ENCODE data around the gene ABHD15. TPM values are rescaled to one million over a fixed set of nuclear protein-coding genes. Genes with fewer than 3 reads are reported as not detected.

ABHD15 gene
- total and polyA plus RNA-seq, 4 donors, result 2.3 to 4.3 (median 3.0) TPM

DNA sequence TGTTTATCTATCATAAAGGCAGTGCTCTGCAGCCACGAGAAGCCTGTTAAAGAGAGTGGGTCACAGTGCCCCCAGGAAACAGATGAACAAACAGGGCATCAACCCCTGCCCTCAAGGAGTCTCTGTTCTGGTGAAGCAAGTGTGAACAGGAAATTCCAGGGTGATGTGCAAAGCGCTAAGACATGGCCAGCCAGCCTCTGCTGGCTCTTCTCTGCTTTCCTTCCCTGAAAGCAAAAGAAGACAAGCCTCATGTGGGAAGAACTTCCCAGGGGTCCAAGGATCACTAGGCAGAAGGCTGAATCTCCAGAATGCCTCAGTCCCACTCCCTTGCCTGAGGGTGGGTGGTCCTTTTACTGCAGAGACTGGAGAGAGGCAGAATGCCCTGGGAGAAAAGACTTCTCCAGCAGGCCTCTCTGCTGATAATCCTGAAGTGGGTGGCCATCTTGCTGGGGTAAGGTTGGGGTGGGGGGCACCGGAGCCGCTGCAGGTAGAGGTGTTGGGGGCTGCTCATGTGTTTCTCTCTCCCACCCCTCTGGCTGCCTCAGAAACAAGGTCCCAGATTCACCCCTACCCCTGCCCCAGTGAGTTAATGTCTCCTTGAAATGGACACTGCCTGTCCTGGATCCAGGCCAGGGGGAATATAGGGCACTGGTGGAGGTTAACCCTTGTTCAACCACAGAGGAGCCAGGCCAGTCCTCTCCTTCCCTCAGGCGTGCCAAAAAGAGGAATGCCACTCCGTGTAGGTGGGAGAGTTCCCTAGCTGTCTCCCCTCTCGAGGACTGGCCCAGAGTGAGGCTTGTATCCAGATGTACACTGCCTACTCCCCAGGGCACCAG lies 28.5 kb upstream of the ABHD15 start:
- H3K4me1 ChIP-seq (ENCODE audit: control insufficient read depth, insufficient read depth, low read length), result peaks cover 71% of the 10 kb centered on the region
- peaks cover 6% of the 10 kb centered on the region for H3K36me3 ChIP-seq (ENCODE audit: control insufficient read depth, insufficient read depth, low read length)
- no peak for DNase-seq (ENCODE audit: low read depth in 4 of 6, low spot score in 6 of 6)
- no peaks in the 10 kb centered on the region for H3K27me3 ChIP-seq (ENCODE audit: control insufficient read depth, insufficient read depth, low read length)
- no peaks in the 10 kb centered on the region for H3K9me3 ChIP-seq (ENCODE audit: control insufficient read depth, insufficient read depth, low read length)
- 69% methylated on average over 3 of the region's 7 CpGs for WGBS (ENCODE audit: insufficient coverage)
- H3K4me3 ChIP-seq (ENCODE audit: low read depth, low read length), result no peak overlapping the region
- no peak overlapping the region for H3K27ac ChIP-seq (ENCODE audit: low read depth, low read length)

DNA sequence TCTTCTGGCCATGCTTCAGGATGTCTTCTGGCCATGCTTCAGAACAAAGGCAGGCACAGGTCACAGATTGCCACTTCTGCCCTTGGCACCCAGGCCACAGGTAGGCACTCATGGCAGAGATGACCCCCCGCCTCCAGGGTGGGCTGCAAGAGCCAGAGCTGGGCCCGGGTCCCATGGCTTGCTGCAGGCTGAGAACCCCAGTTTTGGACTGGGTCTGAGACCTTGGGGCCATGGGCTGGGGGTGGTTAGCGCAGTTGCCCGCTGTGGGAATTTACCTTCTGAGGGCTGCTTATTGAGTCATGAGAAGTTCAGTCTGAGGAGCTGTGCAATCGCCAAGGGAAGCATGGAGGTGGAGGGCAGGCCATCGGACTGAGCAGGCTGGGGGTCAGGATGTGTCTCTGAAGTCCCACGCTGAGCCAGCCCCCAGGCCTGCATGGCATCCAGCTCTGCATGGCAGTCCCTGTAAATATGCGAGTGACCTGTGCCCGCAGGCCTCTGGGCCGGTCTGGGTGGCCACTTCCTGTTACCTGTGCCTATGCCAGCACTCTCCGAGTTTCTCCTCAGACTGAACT lies 27.8 kb upstream of the ABHD15 start:
- Histone ChIP-seq H3K4me1 (ENCODE audit: control insufficient read depth, insufficient read depth, low read length) (peaks cover 78% of the 10 kb centered on the region), H3K9me3 (ENCODE audit: control insufficient read depth, insufficient read depth, low read length) (no peaks in the 10 kb centered on the region), H3K4me3 (ENCODE audit: low read depth, low read length) (peak overlapping the region; percentile 65), H3K27ac (ENCODE audit: low read depth, low read length) (no peak overlapping the region), H3K27me3 (ENCODE audit: control insufficient read depth, insufficient read depth, low read length) (no peaks in the 10 kb centered on the region), H3K36me3 (ENCODE audit: control insufficient read depth, insufficient read depth, low read length) (peaks cover 3% of the 10 kb centered on the region)
- WGBS (ENCODE audit: insufficient coverage), result 89% methylated on average over 10 of the region's 11 CpGs
- DNase-seq (ENCODE audit: low read depth in 4 of 6, low spot score in 6 of 6), result no peak

GRCh38 chr17:29593591-29594518 lies 27.0 kb upstream of the ABHD15 start:
- H3K4me1 ChIP-seq (ENCODE audit: control insufficient read depth, insufficient read depth, low read length), result peaks cover 78% of the 10 kb centered on the region
- WGBS (ENCODE audit: insufficient coverage), result 3% methylated on average over 59 of the region's 64 CpGs
- peaks cover 3% of the 10 kb centered on the region for H3K36me3 ChIP-seq (ENCODE audit: control insufficient read depth, insufficient read depth, low read length)
- no peaks in the 10 kb centered on the region for H3K9me3 ChIP-seq (ENCODE audit: control insufficient read depth, insufficient read depth, low read length)
- peak overlapping the region; percentile 65 for H3K4me3 ChIP-seq (ENCODE audit: low read depth, low read length)
- DNase-seq (ENCODE audit: low read depth in 4 of 6, low spot score in 6 of 6), result peak in 1 of 6 donors; percentile 45
- H3K27ac ChIP-seq (ENCODE audit: low read depth, low read length), result no peak overlapping the region
- no peaks in the 10 kb centered on the region for H3K27me3 ChIP-seq (ENCODE audit: control insufficient read depth, insufficient read depth, low read length)

GRCh38 chr17:29592850-29593551 lies 26.2 kb upstream of the ABHD15 start, which contains the start of gene ANKRD13B:
Gene ANKRD13B (plus strand): TSS chr17:29593132. CDS start chr17:29593622, 490 bp downstream.
- peak in 2 of 6 donors; percentile 89 to 93 for DNase-seq (ENCODE audit: low read depth in 4 of 6, low spot score in 6 of 6)
- under 1% methylated on average over 76 of the region's 96 CpGs for WGBS (ENCODE audit: insufficient coverage)

DNA sequence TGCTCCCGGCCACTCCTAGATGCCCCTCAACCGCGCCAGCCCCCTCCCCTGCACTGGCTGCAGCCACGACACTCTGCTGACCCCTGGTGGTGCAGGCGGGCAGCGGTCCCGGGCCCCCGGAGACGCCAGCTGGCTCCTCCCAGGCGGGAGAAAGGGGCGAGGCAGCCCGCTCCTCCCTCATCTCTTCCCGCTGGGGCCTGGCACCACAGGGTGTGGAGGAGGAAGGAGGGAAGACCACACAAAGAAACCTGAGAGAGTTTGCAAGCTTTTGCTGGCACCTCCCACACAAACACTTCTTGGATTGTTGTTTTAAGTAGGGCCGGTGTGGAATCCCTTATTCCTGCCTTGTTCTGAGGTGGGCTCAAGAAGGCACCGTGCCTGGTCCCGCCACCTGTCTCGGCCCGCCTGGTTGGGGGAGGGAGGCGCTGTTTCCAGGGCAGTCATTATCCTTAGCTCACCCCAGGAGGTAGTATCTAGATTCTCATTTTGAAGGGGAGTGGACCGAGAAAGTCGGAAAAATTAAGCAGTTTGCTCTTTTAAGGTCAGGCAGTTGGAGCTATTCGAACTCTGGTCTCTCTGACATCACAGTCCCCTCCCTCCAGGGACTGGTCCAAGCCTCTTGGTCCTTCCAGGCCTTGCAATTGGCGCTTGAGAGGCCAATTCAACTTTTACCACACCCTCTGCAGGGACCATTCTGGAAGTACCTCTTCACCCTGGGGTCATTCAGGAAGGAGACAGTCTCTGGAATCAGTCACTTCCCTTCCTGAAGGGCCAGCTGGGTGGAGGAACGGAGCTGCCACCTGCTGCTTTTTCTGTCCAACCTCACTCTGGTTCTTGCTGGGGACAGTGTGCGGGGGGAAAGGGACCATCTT lies 25.1 kb upstream of the ABHD15 start:
- H3K36me3 ChIP-seq (ENCODE audit: control insufficient read depth, insufficient read depth, low read length), result peaks cover 5% of the 10 kb centered on the region
- peaks cover 85% of the 10 kb centered on the region for H3K4me1 ChIP-seq (ENCODE audit: control insufficient read depth, insufficient read depth, low read length)
- H3K27me3 ChIP-seq (ENCODE audit: control insufficient read depth, insufficient read depth, low read length), result no peaks in the 10 kb centered on the region
- peak overlapping the region; percentile 84 for H3K27ac ChIP-seq (ENCODE audit: low read depth, low read length)
- WGBS (ENCODE audit: insufficient coverage), result 14% methylated on average over 14 of the region's 25 CpGs
- no peaks in the 10 kb centered on the region for H3K9me3 ChIP-seq (ENCODE audit: control insufficient read depth, insufficient read depth, low read length)
- H3K4me3 ChIP-seq (ENCODE audit: low read depth, low read length), result peak overlapping the region; percentile 49
- peak in 5 of 6 donors; percentile 79 to 97 (median 86) for DNase-seq (ENCODE audit: low read depth in 4 of 6, low spot score in 6 of 6)

More at GRCh38 chr17:29592850-29593551, 26.2 kb upstream of the ABHD15 start, which contains the start of gene ANKRD13B:
- Histone ChIP-seq H3K27me3 (ENCODE audit: control insufficient read depth, insufficient read depth, low read length) (no peaks in the 10 kb centered on the region), H3K9me3 (ENCODE audit: control insufficient read depth, insufficient read depth, low read length) (no peaks in the 10 kb centered on the region), H3K4me3 (ENCODE audit: low read depth, low read length) (peak within 1 kb of the TSS; percentile 65), H3K4me1 (ENCODE audit: control insufficient read depth, insufficient read depth, low read length) (peaks cover 85% of the 10 kb centered on the region), H3K36me3 (ENCODE audit: control insufficient read depth, insufficient read depth, low read length) (peaks cover 3% of the 10 kb centered on the region), H3K27ac (ENCODE audit: low read depth, low read length) (peak within 1 kb of the TSS; percentile 84)

DNA sequence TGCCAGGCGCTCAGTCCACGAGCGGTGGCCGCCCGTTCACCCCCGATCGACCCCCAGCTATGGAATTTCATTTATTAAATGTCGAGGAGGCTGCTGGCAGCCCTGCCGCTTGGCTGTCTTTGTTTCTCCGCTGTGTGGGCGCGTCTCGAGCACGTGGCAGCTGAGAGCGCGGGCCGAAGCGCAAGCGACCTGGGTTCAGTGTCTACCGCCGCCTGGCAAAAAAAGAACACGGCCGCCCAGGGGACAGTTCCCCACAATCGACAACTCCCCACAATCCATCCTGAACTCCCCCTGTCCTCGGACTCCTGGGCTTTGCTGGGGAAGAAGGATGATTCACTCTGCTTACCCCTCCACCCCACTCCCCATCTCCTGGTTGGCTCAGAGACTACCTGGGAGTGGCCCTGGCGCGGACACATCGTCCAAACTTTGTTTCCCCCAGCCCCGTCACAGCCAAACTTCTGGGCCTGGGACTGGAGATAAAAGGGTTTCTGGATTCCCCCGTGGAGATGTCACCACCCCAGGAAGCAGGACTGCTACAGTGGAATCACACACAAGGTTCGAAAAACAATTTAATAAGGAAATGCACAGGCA lies 24.4 kb upstream of the ABHD15 start:
- H3K4me1 ChIP-seq (ENCODE audit: control insufficient read depth, insufficient read depth, low read length), result peaks cover 84% of the 10 kb centered on the region
- no peaks in the 10 kb centered on the region for H3K27me3 ChIP-seq (ENCODE audit: control insufficient read depth, insufficient read depth, low read length)
- H3K27ac ChIP-seq (ENCODE audit: low read depth, low read length), result peak overlapping the region; percentile 84
- H3K4me3 ChIP-seq (ENCODE audit: low read depth, low read length), result peak overlapping the region; percentile 49
- no peaks in the 10 kb centered on the region for H3K9me3 ChIP-seq (ENCODE audit: control insufficient read depth, insufficient read depth, low read length)
- DNase-seq (ENCODE audit: low read depth in 4 of 6, low spot score in 6 of 6), result peak in 2 of 6 donors; percentile 70 to 80
- under 1% methylated on average over 24 of the region's 31 CpGs for WGBS (ENCODE audit: insufficient coverage)
- peaks cover 10% of the 10 kb centered on the region for H3K36me3 ChIP-seq (ENCODE audit: control insufficient read depth, insufficient read depth, low read length)

DNA sequence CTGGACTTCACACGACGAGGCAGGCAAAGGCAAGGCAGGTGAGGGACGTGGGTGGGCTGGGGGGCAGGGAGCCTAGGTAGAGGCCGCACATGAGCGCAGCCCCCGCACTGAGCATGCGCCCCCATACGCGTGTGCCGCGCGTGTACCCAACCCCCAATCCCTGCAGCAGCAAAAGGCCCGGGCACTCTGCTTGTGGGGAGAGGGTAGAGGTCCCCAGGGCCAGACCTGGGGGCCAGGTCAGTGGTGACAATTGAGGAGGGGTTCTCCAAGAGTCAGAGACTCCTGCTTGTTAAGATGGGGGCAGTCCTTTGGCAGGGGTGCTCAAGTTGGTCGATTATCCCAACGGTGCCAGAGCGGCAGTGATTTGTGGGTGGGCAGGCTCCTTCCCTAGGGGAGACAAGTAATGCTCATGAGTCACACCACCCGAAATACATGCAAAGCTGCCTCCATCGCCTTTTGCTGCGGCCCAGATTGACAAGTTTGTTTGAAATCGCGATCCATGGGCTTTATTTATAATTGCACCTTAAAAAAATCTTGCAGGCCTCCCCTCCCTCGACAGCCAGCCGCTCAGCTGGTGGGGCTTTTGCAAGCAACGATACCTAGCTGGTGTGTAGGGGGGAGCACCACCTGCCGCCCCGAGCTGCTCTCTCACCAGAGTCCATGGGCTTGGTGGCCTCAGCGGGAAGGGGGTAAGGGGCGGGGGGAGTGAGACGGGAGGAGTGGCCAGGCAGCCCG lies 23.7 kb upstream of the ABHD15 start:
- Histone ChIP-seq H3K27ac (ENCODE audit: low read depth, low read length) (peak overlapping the region; percentile 84), H3K27me3 (ENCODE audit: control insufficient read depth, insufficient read depth, low read length) (no peaks in the 10 kb centered on the region), H3K4me1 (ENCODE audit: control insufficient read depth, insufficient read depth, low read length) (peaks cover 81% of the 10 kb centered on the region), H3K36me3 (ENCODE audit: control insufficient read depth, insufficient read depth, low read length) (peaks cover 6% of the 10 kb centered on the region), H3K9me3 (ENCODE audit: control insufficient read depth, insufficient read depth, low read length) (no peaks in the 10 kb centered on the region), H3K4me3 (ENCODE audit: low read depth, low read length) (peak overlapping the region; percentile 49)
- WGBS (ENCODE audit: insufficient coverage), result 31% methylated on average over 27 of the region's 30 CpGs
- peak in 2 of 6 donors; percentile 60 to 75 for DNase-seq (ENCODE audit: low read depth in 4 of 6, low spot score in 6 of 6)
